Activated naive CD8-positive, alpha-beta T cell treated with anti-CD3 and anti-CD28 coated beads for 36 hours (primary cell): ENCODE measurements around the gene GIMAP6. TPM values are rescaled to one million over a fixed set of nuclear protein-coding genes. Genes with fewer than 3 reads are reported as not detected.
"Not testable (repeated sequence)": the region's sequence is repeated elsewhere in the genome, so short reads cannot be mapped to it uniquely, and the experiment has no call there.

Source experiments
- DNase-seq: peaks from one replicate; pipeline ENCODE4 v3.0.0; 2021
- H3K27ac Mint-ChIP-seq: one replicate; pipeline ENCODE4 v1.8.0; 2022; ENCODE audit warnings: mild to moderate bottlenecking, moderate library complexity, mixed read lengths
- H3K27me3 Mint-ChIP-seq: one replicate; pipeline ENCODE4 v1.8.0; 2022; ENCODE audit warnings: mild to moderate bottlenecking, mixed read lengths
- H3K36me3 Mint-ChIP-seq: one replicate; pipeline ENCODE4 v1.8.0; 2021; ENCODE audit warnings: mild to moderate bottlenecking, mixed read lengths
- H3K4me1 Mint-ChIP-seq: one replicate; pipeline ENCODE4 v1.8.0; 2021; ENCODE audit warnings: mixed read lengths
- H3K4me3 Mint-ChIP-seq: one replicate; pipeline ENCODE4 v1.8.0; 2022; ENCODE audit warnings: mild to moderate bottlenecking, moderate library complexity, mixed read lengths
- H3K9me3 Mint-ChIP-seq: one replicate; pipeline ENCODE4 v1.8.0; 2022; ENCODE audit warnings: mixed read lengths
- total RNA-seq, 2 experiments: library from RNA; stranded (reverse); gene quantifications; one replicate each; pipeline ENCODE4 v1.2.3, GENCODE V29; 2021

GIMAP6 gene
- total RNA-seq, 2 experiments from 2014 or later: 34.2 to 34.8 TPM

GRCh38 chr7:150579979-150580637, 52.1 kb downstream of the GIMAP6 start:
- Mint-ChIP-seq H3K4me1 (peaks cover 15% of the 10 kb centered on the region), H3K36me3 (peaks cover 64% of the 10 kb centered on the region), H3K9me3 (peaks cover 64% of the 10 kb centered on the region), H3K27ac (peak overlapping the region; percentile 21)
- DNase-seq, H3K27me3 Mint-ChIP-seq, H3K4me3 Mint-ChIP-seq: not testable (repeated sequence)

Other genes starting within 250 kb of the GIMAP6 start
- gene GIMAP8, start 181.8 kb downstream of the GIMAP6 start, total RNA-seq: 10 to 100 TPM; 11.1 to 11.9 TPM
- gene GIMAP7, start 117.5 kb downstream of the GIMAP6 start, total RNA-seq: 10 to 100 TPM; 36.1 to 37.9 TPM
- gene GIMAP4, start 65.0 kb downstream of the GIMAP6 start, total RNA-seq: 10 to 100 TPM; 72.0 to 72.7 TPM
- 10 to 100 TPM; 40.7 to 41.2 TPM for gene GIMAP2, start 53.3 kb upstream of the GIMAP6 start, total RNA-seq
- gene GIMAP1, start 84.2 kb upstream of the GIMAP6 start, total RNA-seq: 1 to 10 TPM; 6.1 to 6.2 TPM
- gene GIMAP5, start 105.0 kb upstream of the GIMAP6 start, total RNA-seq: 10 to 100 TPM; 47.1 to 48.2 TPM
- gene TMEM176B, start 168.0 kb upstream of the GIMAP6 start, total RNA-seq: not detected
- not detected for gene TMEM176A, start 168.4 kb upstream of the GIMAP6 start, total RNA-seq
- gene AOC1, start 220.1 kb upstream of the GIMAP6 start, total RNA-seq: not detected